HEK293 (cell line): ENCODE data around the gene NR4A3.

Source experiments
- CTCF ChIA-PET: fragments of 350-600 bp; formaldehyde crosslinking; extraction: SDS; loops from one replicate; lab custom pipeline; 2021; ENCODE audit warnings: antibody characterized with exemption; lab: Yijun Ruan, JAX
- POLR2A ChIA-PET: fragments of 300-600 bp; formaldehyde crosslinking; extraction: SDS; loops from one replicate; lab custom pipeline; 2020; ENCODE audit warnings: antibody characterized with exemption, inconsistent platforms; lab: Yijun Ruan, JAX
- H3K27ac ChIP-seq: fragments of 200-500 bp; sonication (Bioruptor generic); 2 replicates; pipeline ENCODE4 v1.5.1; 2014; ENCODE audit warnings: low read depth, low read length, control low read depth, inconsistent platforms; ENCODE audit errors: extremely low read depth
- H3K36me3 ChIP-seq, 2 experiments: fragments of 200-500 bp in 1 of 2; sonication (Bioruptor generic) in 1 of 2; 1 replicate in 1 of 2; 2 replicates in 1 of 2; pipeline ENCODE4 v1.5.1; 2014 to 2017; ENCODE audit warnings: inconsistent platforms in 2 of 2, low read length in 2 of 2; ENCODE audit not compliant: control insufficient read depth in 2 of 2, insufficient read depth in 1 of 2
- H3K4me1 ChIP-seq: fragments of 200-500 bp; sonication (Bioruptor generic); 2 replicates; pipeline ENCODE4 v1.5.1; 2014; ENCODE audit warnings: mild to moderate bottlenecking, low read length, inconsistent platforms; ENCODE audit not compliant: control insufficient read depth, insufficient read depth
- H3K4me3 ChIP-seq: 2 replicates; pipeline ENCODE4 v1.5.1; 2011; ENCODE audit warnings: low read depth, mild to moderate bottlenecking, control low read depth, low read length, moderate library complexity
- H3K9me3 ChIP-seq: fragments of 200-500 bp; sonication (Bioruptor generic); 2 replicates; pipeline ENCODE4 v1.5.1; 2014; ENCODE audit warnings: low read depth, low read length, inconsistent platforms; ENCODE audit not compliant: control insufficient read depth, insufficient read depth
- GFI1B ChIP-seq: fragments of 450-650 bp; formaldehyde crosslinking; IDR thresholded peaks from 2 replicates; pipeline ENCODE4 v1.5.1; 2016; ENCODE audit warnings: missing biosample characterization, missing genetic modification characterization
- GLI4 ChIP-seq: fragments of 450-650 bp; formaldehyde crosslinking; IDR thresholded peaks from 2 replicates; pipeline ENCODE4 v1.5.1; 2016; ENCODE audit warnings: missing biosample characterization, missing genetic modification characterization
- KLF7 ChIP-seq: fragments of 450-650 bp; formaldehyde crosslinking; IDR thresholded peaks from 2 replicates; pipeline ENCODE4 v1.5.1; 2016; ENCODE audit warnings: missing biosample characterization, missing genetic modification characterization, borderline replicate concordance
- MYNN ChIP-seq: fragments of 450-650 bp; formaldehyde crosslinking; IDR thresholded peaks from 2 replicates; pipeline ENCODE4 v1.5.1; 2016; ENCODE audit warnings: missing biosample characterization, missing genetic modification characterization, borderline replicate concordance
- MZF1 ChIP-seq: fragments of 450-650 bp; formaldehyde crosslinking; IDR thresholded peaks from 2 replicates; pipeline ENCODE4 v1.5.1; 2017; ENCODE audit warnings: missing biosample characterization, missing genetic modification characterization, borderline replicate concordance
- OSR2 ChIP-seq: fragments of 450-650 bp; formaldehyde crosslinking; IDR thresholded peaks from 2 replicates; pipeline ENCODE4 v1.5.1; 2016; ENCODE audit warnings: missing biosample characterization, missing genetic modification characterization
- PBX3 ChIP-seq: sonication (generic); formaldehyde crosslinking; IDR thresholded peaks from 2 replicates; pipeline ENCODE4 v1.8.1; 2022; ENCODE audit warnings: mild to moderate bottlenecking, moderate library complexity, missing genetic modification reagents
- SALL2 ChIP-seq: fragments of 450-650 bp; formaldehyde crosslinking; IDR thresholded peaks from 2 replicates; pipeline ENCODE4 v1.5.0; 2017; ENCODE audit warnings: missing biosample characterization, mild to moderate bottlenecking, missing genetic modification characterization, borderline replicate concordance
- SCRT1 ChIP-seq: fragments of 450-650 bp; formaldehyde crosslinking; IDR thresholded peaks from 2 replicates; pipeline ENCODE4 v1.5.1; 2016; ENCODE audit warnings: missing biosample characterization, missing genetic modification characterization, borderline replicate concordance
- SETDB1 ChIP-seq: IDR thresholded peaks from one replicate; pipeline ENCODE4 v1.6.1; 2017; ENCODE audit warnings: mild to moderate bottlenecking, low read length, moderate library complexity, mixed read lengths; ENCODE audit not compliant: insufficient read length
- ZBTB6 ChIP-seq: fragments of 450-650 bp; formaldehyde crosslinking; IDR thresholded peaks from 2 replicates; pipeline ENCODE4 v1.5.1; 2017; ENCODE audit warnings: missing biosample characterization, missing genetic modification characterization
- ZIC2 ChIP-seq: fragments of 450-650 bp; formaldehyde crosslinking; IDR thresholded peaks from 2 replicates; pipeline ENCODE4 v1.5.1; 2016; ENCODE audit warnings: missing biosample characterization, missing genetic modification characterization
- ZNF10 ChIP-seq: fragments of 450-650 bp; formaldehyde crosslinking; IDR thresholded peaks from 2 replicates; pipeline ENCODE4 v1.5.1; 2017; ENCODE audit warnings: missing biosample characterization, missing genetic modification characterization
- ZNF121 ChIP-seq: fragments of 450-650 bp; formaldehyde crosslinking; IDR thresholded peaks from 2 replicates; pipeline ENCODE4 v1.5.1; 2016; ENCODE audit warnings: missing biosample characterization, missing genetic modification characterization
- ZNF19 ChIP-seq: fragments of 450-650 bp; formaldehyde crosslinking; IDR thresholded peaks from 2 replicates; pipeline ENCODE4; 2016; ENCODE audit warnings: missing biosample characterization, missing genetic modification characterization, low read depth
- ZNF2 ChIP-seq: fragments of 450-650 bp; formaldehyde crosslinking; IDR thresholded peaks from 2 replicates; pipeline ENCODE4 v1.5.1; 2016; ENCODE audit warnings: missing biosample characterization, missing genetic modification characterization
- ZNF274 ChIP-seq, 2 experiments: fragments of 200-500 bp in 1 of 2; fragments of 450-650 bp in 1 of 2; sonication (Bioruptor generic) in 1 of 2; formaldehyde crosslinking in 1 of 2; IDR thresholded peaks; 2 replicates each; pipeline versions ENCODE4 v1.5.1 to v1.6.1; 2014 to 2016; ENCODE audit warnings: borderline replicate concordance in 1 of 2, inconsistent platforms in 1 of 2, low read length in 1 of 2, missing biosample characterization in 1 of 2, missing genetic modification characterization in 1 of 2
- ZNF366 ChIP-seq: fragments of 450-650 bp; formaldehyde crosslinking; conservative IDR thresholded peaks from 2 replicates; pipeline ENCODE4 v1.5.1; 2016; ENCODE audit warnings: missing biosample characterization, missing genetic modification characterization
- ZNF670 ChIP-seq: fragments of 450-650 bp; formaldehyde crosslinking; IDR thresholded peaks from 2 replicates; pipeline ENCODE4 v1.5.1; 2016; ENCODE audit warnings: missing biosample characterization, missing genetic modification characterization, low read depth
- ZNF785 ChIP-seq: fragments of 450-650 bp; formaldehyde crosslinking; IDR thresholded peaks from 2 replicates; pipeline ENCODE4 v1.5.1; 2016; ENCODE audit warnings: missing biosample characterization, missing genetic modification characterization
- ZSCAN16 ChIP-seq: fragments of 450-650 bp; formaldehyde crosslinking; IDR thresholded peaks from 2 replicates; pipeline ENCODE4 v1.5.1; 2016; ENCODE audit warnings: missing biosample characterization, missing genetic modification characterization
- ZSCAN5A ChIP-seq: fragments of 450-650 bp; formaldehyde crosslinking; IDR thresholded peaks from 2 replicates; pipeline ENCODE4 v1.5.1; 2016; ENCODE audit warnings: missing biosample characterization, missing genetic modification characterization

Gene NR4A3

GRCh38 chr9:99870126-99870525 lies 48.4 kb downstream of the NR4A3 start (continued):
- TF ChIP-seq ZBTB6 (tag by site-specific recombination): no peak
- TF ChIP-seq PBX3 (CRISPR knock-in tag): no peak
- no peak for TF ChIP-seq ZNF10
- TF ChIP-seq, all 188 proteins: peak for 0

- no peak for TF ChIP-seq ZNF19 (tag by site-specific recombination)
- TF ChIP-seq ZNF366 (tag by site-specific recombination): no peak
- no peak overlapping the region for H3K27ac ChIP-seq
- POLR2A ChIA-PET: no interaction called here
- H3K4me1 ChIP-seq: no peaks in the 10 kb centered on the region
- no peaks in the 10 kb centered on the region for H3K9me3 ChIP-seq
- H3K36me3 ChIP-seq: no peaks in the 10 kb centered on the region
- CTCF ChIA-PET: no interaction called here
- no peak overlapping the region for H3K4me3 ChIP-seq
Observed at GRCh38 chr9:99873531-99873930, 51.8 kb downstream of the NR4A3 start.

GRCh38 chr9:99873943-99874584 lies 52.4 kb downstream of the NR4A3 start:
- H3K4me1 ChIP-seq: no peaks in the 10 kb centered on the region
- POLR2A ChIA-PET: no interaction called here
- H3K36me3 ChIP-seq: no peaks in the 10 kb centered on the region
- CTCF ChIA-PET: interaction anchor here (0.6 kb wide), 1 partner anchor 71 kb away, joined by 3 read pairs; no protein-coding TSS in a partner anchor
- no peak overlapping the region for H3K27ac ChIP-seq
- H3K4me3 ChIP-seq: no peak overlapping the region
- no peaks in the 10 kb centered on the region for H3K9me3 ChIP-seq
- TF ChIP-seq SETDB1 (no peak), ZIC2 (tag by site-specific recombination) (no peak), SALL2 (tag by site-specific recombination) (no peak), ZNF785 (tag by site-specific recombination) (no peak), GFI1B (tag by site-specific recombination) (no peak), OSR2 (tag by site-specific recombination) (no peak), ZNF274 (IDR thresholded peaks at IDR 0.05; ENCODE audit: low read length) (no peak), ZNF274 (tag by site-specific recombination; IDR thresholded peaks at IDR 0.05; ENCODE audit: borderline replicate concordance) (no peak), ZSCAN5A (tag by site-specific recombination) (no peak), KLF7 (no peak), GLI4 (tag by site-specific recombination) (no peak)
- TF ChIP-seq, all 188 proteins: peak for 0

GRCh38 chr9:99876190-99876589 lies 54.5 kb downstream of the NR4A3 start:
- Histone ChIP-seq H3K4me3 (no peak overlapping the region), H3K27ac (no peak overlapping the region), H3K9me3 (no peaks in the 10 kb centered on the region), H3K4me1 (no peaks in the 10 kb centered on the region), H3K36me3 (no peaks in the 10 kb centered on the region)
- TF ChIP-seq MYNN: no peak
- TF ChIP-seq MZF1 (tag by site-specific recombination): no peak
- no peak for TF ChIP-seq SCRT1 (tag by site-specific recombination)
- no peak for TF ChIP-seq ZNF670 (tag by site-specific recombination)
- TF ChIP-seq ZNF2: no peak
- TF ChIP-seq ZSCAN16 (tag by site-specific recombination): no peak
- no peak for TF ChIP-seq ZNF121
- POLR2A ChIA-PET: no interaction called here
- CTCF ChIA-PET: no interaction called here
